ENCODE results near the gene ZSWIM8. TPM values are rescaled to one million over a fixed set of nuclear protein-coding genes. Genes with fewer than 3 reads are reported as not detected.
"Not testable (repeated sequence)": the region's sequence is repeated elsewhere in the genome, so short reads cannot be mapped to it uniquely, and the experiment has no call there.

Gene ZSWIM8
- total RNA-seq (2014; rRNA removed; shearing (Covaris generic)) (30.4 and 40.5 TPM in 2 replicates), polyA plus RNA-seq (2016; fragmentation: Nextera tagmentation; extraction: Ambion mirVana) (20.0 and 20.5 TPM in 2 replicates)
- long read RNA-seq, partial matches to known transcripts: 0 of 1 reads
- long read RNA-seq, other reads (novel, unspliced or antisense): 1 of 1 reads

- Mint-ChIP-seq H3K27ac (peak within 1 kb of the TSS; percentile 97), H3K9me3 (no peaks in the 10 kb centered on the region), H3K4me3 (peak within 1 kb of the TSS; percentile 100), H3K27me3 (ENCODE audit: insufficient read depth, low read depth, poor library complexity) (peaks cover 14% of the 10 kb centered on the region), H3K4me1 (peaks cover 24% of the 10 kb centered on the region), H3K36me3 (ENCODE audit: low read depth) (peaks cover 13% of the 10 kb centered on the region)
- H3F3A ChIP-seq (replicated peaks; ENCODE audit: low read depth): peaks cover 13% of the 10 kb centered on the region; the same call in 1 of the 2 replicates
- peak; percentile 88 for ATAC-seq
- H3K27ac ChIP-seq (ENCODE audit: low read depth): no peak within 1 kb of the TSS
- peak within 1 kb of the TSS; percentile 57 for H3K4me3 ChIP-seq
- H3K4me2 ChIP-seq: peak within 1 kb of the TSS; percentile 99
- peak within 1 kb of the TSS; percentile 83; the same call in 1 of the 2 replicates for H2AFZ ChIP-seq
- no peaks in the 10 kb centered on the region for H3K9me2 ChIP-seq (ENCODE audit: insufficient read depth)
- peaks cover 19% of the 10 kb centered on the region for H4K20me1 ChIP-seq (replicated peaks; ENCODE audit: insufficient read depth)
- H3K27me3 ChIP-seq (ENCODE audit: insufficient read depth): no peaks in the 10 kb centered on the region
- TF ChIP-seq ETS1 (IDR thresholded peaks at IDR 0.05) (peak; percentile 93), NANOG (IDR thresholded peaks at IDR 0.05; ENCODE audit: borderline replicate concordance) (no peak), EZH2 (IDR thresholded peaks at IDR 0.05; ENCODE audit: low read depth, unreplicated experiment) (no peak), CREB1 (CRISPR knock-in tag; IDR thresholded peaks at IDR 0.05; ENCODE audit: low read depth) (peak; percentile 35), EZH2phosphoT487 (IDR thresholded peaks at IDR 0.05; ENCODE audit: unreplicated experiment) (no peak), POLR2AphosphoS5 (IDR thresholded peaks at IDR 0.05; ENCODE audit: low read depth) (peak; percentile 53)
- no peaks in the 10 kb centered on the region for H3K36me3 ChIP-seq (ENCODE audit: insufficient read depth)
- peaks cover 53% of the 10 kb centered on the region for H3K79me2 ChIP-seq (replicated peaks; ENCODE audit: insufficient read depth)
- peak; percentile 98 for DNase-seq (ENCODE audit: low spot score)
- peaks cover 17% of the 10 kb centered on the region for H3K4me1 ChIP-seq (ENCODE audit: insufficient read depth)
Observed at GRCh38 chr10:73785211-73785720, at the start of gene ZSWIM8. ZSWIM8 (plus strand) TSS chr10:73785606; CDS start chr10:73785879, 273 bp downstream.

GRCh38 chr10:73740501-73741254 lies 44.7 kb upstream of the ZSWIM8 start:
- not testable (repeated sequence) for H3K4me3 ChIP-seq; H3K4me3 Mint-ChIP-seq; H3K27me3 Mint-ChIP-seq (ENCODE audit: insufficient read depth, low read depth, poor library complexity); H2AFZ ChIP-seq; DNase-seq (ENCODE audit: low spot score); ATAC-seq; H3K9me2 ChIP-seq (ENCODE audit: insufficient read depth); H3K27me3 ChIP-seq (ENCODE audit: insufficient read depth); H3K4me2 ChIP-seq; H3K36me3 Mint-ChIP-seq (ENCODE audit: low read depth); H4K20me1 ChIP-seq (replicated peaks; ENCODE audit: insufficient read depth); H3K36me3 ChIP-seq (ENCODE audit: insufficient read depth); H3K9me3 Mint-ChIP-seq; H3K27ac Mint-ChIP-seq
- peaks cover 16% of the 10 kb centered on the region for H3F3A ChIP-seq (replicated peaks; ENCODE audit: low read depth)
- 0 out of 2 replicates have a peak overlapping the region, but pooled peaks have one; percentile 91 for H3K27ac ChIP-seq (ENCODE audit: low read depth)
- H3K4me1 ChIP-seq (ENCODE audit: insufficient read depth): peaks cover 19% of the 10 kb centered on the region
- H3K4me1 Mint-ChIP-seq: peaks cover 24% of the 10 kb centered on the region
- H3K79me2 ChIP-seq (replicated peaks; ENCODE audit: insufficient read depth): peaks cover 14% of the 10 kb centered on the region

- Histone ChIP-seq H3K27ac (ENCODE audit: low read depth) (peak overlapping the region; percentile 91), H3K9me2 (ENCODE audit: insufficient read depth) (no peaks in the 10 kb centered on the region), H3K4me3 (peak overlapping the region; percentile 58; the same call in 1 of the 2 replicates), H3K79me2 (replicated peaks; ENCODE audit: insufficient read depth) (peaks cover 26% of the 10 kb centered on the region), H3K4me1 (ENCODE audit: insufficient read depth) (peaks cover 19% of the 10 kb centered on the region), H4K20me1 (replicated peaks; ENCODE audit: insufficient read depth) (no peaks in the 10 kb centered on the region; the same call in 1 of the 2 replicates), H3K27me3 (ENCODE audit: insufficient read depth) (no peaks in the 10 kb centered on the region), H3K4me2 (peak overlapping the region; percentile 74), H3F3A (replicated peaks; ENCODE audit: low read depth) (peaks cover 14% of the 10 kb centered on the region), H3K36me3 (ENCODE audit: insufficient read depth) (0 out of 2 replicates have a peak, but pooled peaks cover 3% of the 10 kb centered on the region), H2AFZ (no peak overlapping the region)
- ATAC-seq: no peak
- Mint-ChIP-seq H3K9me3 (no peaks in the 10 kb centered on the region), H3K4me1 (peaks cover 24% of the 10 kb centered on the region), H3K4me3 (peak overlapping the region; percentile 94), H3K36me3 (ENCODE audit: low read depth) (peaks cover 2% of the 10 kb centered on the region; the same call in 2 of the 3 replicates), H3K27me3 (ENCODE audit: insufficient read depth, low read depth, poor library complexity) (no peaks in the 10 kb centered on the region), H3K27ac (peak overlapping the region; percentile 99)
- no peak for DNase-seq (ENCODE audit: low spot score)
- TF ChIP-seq NANOG (IDR thresholded peaks at IDR 0.05; ENCODE audit: borderline replicate concordance): no peak
- TF ChIP-seq ETS1 (IDR thresholded peaks at IDR 0.05): no peak
- TF ChIP-seq CREB1 (CRISPR knock-in tag; IDR thresholded peaks at IDR 0.05; ENCODE audit: low read depth): no peak
- no peak for TF ChIP-seq STAT1 (IDR thresholded peaks at IDR 0.05; ENCODE audit: unreplicated experiment)
- TF ChIP-seq CTCF (conservative IDR thresholded peaks at IDR 0.05; ENCODE audit: low read depth in 2 of 2): no peak
- no peak for TF ChIP-seq EZH2phosphoT487 (IDR thresholded peaks at IDR 0.05; ENCODE audit: unreplicated experiment)
- TF ChIP-seq ZNF331 (CRISPR knock-in tag; IDR thresholded peaks at IDR 0.05; ENCODE audit: low read depth): no peak
- no peak for TF ChIP-seq EZH2 (IDR thresholded peaks at IDR 0.05; ENCODE audit: low read depth, unreplicated experiment)
Observed at GRCh38 chr10:73742454-73742734, 43.0 kb upstream of the ZSWIM8 start.

Measured in GM23338 (cell line).